Muscle layer of duodenum (tissue), 2 donors: ENCODE results near the gene GPR137B.
A peak's percentile ranks its signal among the peaks of the same experiment; 100 is the strongest.
"Not testable (repeated sequence)": the region's sequence is repeated elsewhere in the genome, so short reads cannot be mapped to it uniquely, and the experiment has no call there.

ENCODE experiments used
- H3K27ac ChIP-seq: one replicate; pipeline ENCODE4 v1.7.0; 2013; ENCODE audit warnings: mild to moderate bottlenecking, low read length
- H3K27me3 ChIP-seq: one replicate; pipeline ENCODE4 v1.7.0; 2013; ENCODE audit warnings: low read depth, mild to moderate bottlenecking, control low read depth, low read length
- H3K36me3 ChIP-seq, 2 donors: one replicate each; pipeline ENCODE4 v1.7.0; 2013; ENCODE audit warnings: low read length in 2 of 2, control low read depth in 1 of 2, mild to moderate bottlenecking in 1 of 2; ENCODE audit not compliant: insufficient read depth in 2 of 2, control insufficient read depth in 1 of 2
- H3K4me1 ChIP-seq, 2 donors: one replicate each; pipeline ENCODE4 v1.7.0; 2013; ENCODE audit warnings: low read length in 2 of 2, mild to moderate bottlenecking in 2 of 2, control low read depth in 1 of 2, moderate library complexity in 1 of 2; ENCODE audit not compliant: insufficient read depth in 2 of 2, control insufficient read depth in 1 of 2
- H3K4me3 ChIP-seq, 2 donors: one replicate each; pipeline ENCODE4 v1.7.0; 2013; ENCODE audit warnings: low read length in 2 of 2, low read depth in 1 of 2, mild to moderate bottlenecking in 1 of 2
- H3K9me3 ChIP-seq, 2 donors: one replicate each; pipeline ENCODE4 v1.7.0; 2013; ENCODE audit warnings: low read length in 2 of 2, control low read depth in 1 of 2, mild to moderate bottlenecking in 1 of 2; ENCODE audit not compliant: control insufficient read depth in 1 of 2
- donor health status: healthy.

The GPR137B gene, protein sequence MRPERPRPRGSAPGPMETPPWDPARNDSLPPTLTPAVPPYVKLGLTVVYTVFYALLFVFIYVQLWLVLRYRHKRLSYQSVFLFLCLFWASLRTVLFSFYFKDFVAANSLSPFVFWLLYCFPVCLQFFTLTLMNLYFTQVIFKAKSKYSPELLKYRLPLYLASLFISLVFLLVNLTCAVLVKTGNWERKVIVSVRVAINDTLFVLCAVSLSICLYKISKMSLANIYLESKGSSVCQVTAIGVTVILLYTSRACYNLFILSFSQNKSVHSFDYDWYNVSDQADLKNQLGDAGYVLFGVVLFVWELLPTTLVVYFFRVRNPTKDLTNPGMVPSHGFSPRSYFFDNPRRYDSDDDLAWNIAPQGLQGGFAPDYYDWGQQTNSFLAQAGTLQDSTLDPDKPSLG

DNA sequence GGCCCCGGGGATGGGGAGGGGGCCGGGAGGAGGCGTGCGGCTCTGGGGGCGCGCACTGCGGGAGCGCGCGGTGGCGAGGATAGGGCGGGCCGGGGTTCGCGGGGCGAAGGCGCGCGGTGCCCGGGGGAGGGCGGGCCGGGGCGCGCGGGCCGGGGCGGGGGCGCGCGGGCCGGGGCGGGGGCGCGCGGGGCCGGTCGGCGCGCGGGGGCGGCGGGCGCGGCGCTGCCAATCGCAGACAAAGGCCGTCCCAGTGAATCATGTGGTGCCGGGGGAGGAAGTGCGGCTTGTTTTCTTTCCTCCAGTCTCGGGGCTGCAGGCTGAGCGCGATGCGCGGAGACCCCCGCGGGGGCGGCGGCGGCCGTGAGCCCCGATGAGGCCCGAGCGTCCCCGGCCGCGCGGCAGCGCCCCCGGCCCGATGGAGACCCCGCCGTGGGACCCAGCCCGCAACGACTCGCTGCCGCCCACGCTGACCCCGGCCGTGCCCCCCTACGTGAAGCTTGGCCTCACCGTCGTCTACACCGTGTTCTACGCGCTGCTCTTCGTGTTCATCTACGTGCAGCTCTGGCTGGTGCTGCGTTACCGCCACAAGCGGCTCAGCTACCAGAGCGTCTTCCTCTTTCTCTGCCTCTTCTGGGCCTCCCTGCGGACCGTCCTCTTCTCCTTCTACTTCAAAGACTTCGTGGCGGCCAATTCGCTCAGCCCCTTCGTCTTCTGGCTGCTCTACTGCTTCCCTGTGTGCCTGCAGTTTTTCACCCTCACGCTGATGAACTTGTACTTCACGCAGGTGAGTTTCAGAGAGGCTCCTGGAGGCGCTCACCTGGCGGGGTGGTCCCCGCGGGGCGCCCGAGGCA, at the start of gene GPR137B:
TSS of gene GPR137B (plus strand) at position 287 of the 851 bp plus-strand sequence. CDS start at position 371, 84 bp downstream.
- Histone ChIP-seq H3K27ac (peak within 1 kb of the TSS; percentile 31), H3K4me3 (peak within 1 kb of the TSS; percentile 84 to 93), H3K9me3 (no peaks in the 10 kb centered on the region), H3K4me1 (peaks cover 0 to 20% of the 10 kb centered on the region in 2 donors), H3K36me3 (no peaks in the 10 kb centered on the region), H3K27me3 (no peaks in the 10 kb centered on the region)

- Histone ChIP-seq H3K27ac (no peak overlapping the region), H3K4me1 (peaks cover 0 to 4% of the 10 kb centered on the region in 2 donors), H3K9me3 (no peaks in the 10 kb centered on the region), H3K36me3 (no peaks in the 10 kb centered on the region), H3K4me3 (no peak overlapping the region), H3K27me3 (no peaks in the 10 kb centered on the region)
Measured at GRCh38 chr1:236092899-236093298, 49.4 kb upstream of the GPR137B start.

GRCh38 chr1:236095705-236096520, 46.4 kb upstream of the GPR137B start:
- Histone ChIP-seq H3K27me3 (no peaks in the 10 kb centered on the region), H3K36me3 (no peaks in the 10 kb centered on the region), H3K4me1 (peaks cover 0 to 4% of the 10 kb centered on the region in 2 donors), H3K4me3 (no peak overlapping the region), H3K27ac (no peak overlapping the region), H3K9me3 (no peaks in the 10 kb centered on the region)

- not testable (repeated sequence) for H3K27me3 ChIP-seq, H3K4me1 ChIP-seq, H3K27ac ChIP-seq, H3K9me3 ChIP-seq, H3K36me3 ChIP-seq
- H3K4me3 ChIP-seq = peak overlapping the region in 1 of 2 donors; percentile 7
Measured at GRCh38 chr1:236096660-236097482, 45.5 kb upstream of the GPR137B start.

- H3K27me3 ChIP-seq = no peaks in the 10 kb centered on the region
- H3K27ac ChIP-seq = no peak overlapping the region
- H3K9me3 ChIP-seq = no peaks in the 10 kb centered on the region
- peaks cover 0 to 4% of the 10 kb centered on the region in 2 donors for H3K4me1 ChIP-seq
- no peaks in the 10 kb centered on the region for H3K36me3 ChIP-seq
- no peak overlapping the region for H3K4me3 ChIP-seq
Measured at GRCh38 chr1:236098267-236098666, 44.1 kb upstream of the GPR137B start.

DNA sequence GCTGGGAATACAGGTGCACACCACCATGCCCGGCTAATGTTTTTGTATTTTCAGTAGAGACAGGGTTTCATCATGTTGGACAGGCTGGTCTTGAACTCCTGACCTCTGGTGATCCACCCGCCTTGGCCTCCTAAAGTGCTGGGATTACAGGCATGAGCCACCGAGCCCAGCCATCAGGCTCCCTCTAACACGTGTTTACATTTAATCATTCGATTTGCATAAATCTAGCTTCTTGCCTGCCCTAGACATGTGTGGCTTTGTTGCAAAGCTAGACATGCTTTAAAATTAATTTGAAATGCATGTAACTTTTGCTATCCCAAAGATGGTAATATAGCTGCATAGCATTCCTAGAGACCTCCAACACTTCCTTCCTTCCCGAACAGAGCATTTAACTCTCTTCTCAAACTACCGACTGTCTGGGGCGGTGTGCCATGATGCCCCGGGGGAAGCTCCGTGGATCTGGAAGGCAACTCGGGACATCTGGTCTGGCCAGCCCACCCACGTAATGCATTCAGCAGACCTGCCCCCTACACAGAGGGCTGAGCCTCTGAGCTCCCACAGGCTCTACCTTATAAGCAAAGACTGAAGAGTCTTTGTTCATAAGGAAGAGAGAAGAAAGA, 42.9 kb upstream of the GPR137B start:
- Histone ChIP-seq H3K27ac (no peak overlapping the region), H3K9me3 (no peaks in the 10 kb centered on the region), H3K36me3 (no peaks in the 10 kb centered on the region), H3K27me3 (no peaks in the 10 kb centered on the region), H3K4me3 (no peak overlapping the region), H3K4me1 (peaks cover 0 to 4% of the 10 kb centered on the region in 2 donors)

GRCh38 chr1:236100799-236101198, 41.5 kb upstream of the GPR137B start:
- Histone ChIP-seq H3K4me3 (no peak overlapping the region), H3K27me3 (no peaks in the 10 kb centered on the region), H3K4me1 (peaks cover 0 to under 1% of the 10 kb centered on the region in 2 donors), H3K9me3 (no peaks in the 10 kb centered on the region), H3K36me3 (no peaks in the 10 kb centered on the region), H3K27ac (no peak overlapping the region)

DNA sequence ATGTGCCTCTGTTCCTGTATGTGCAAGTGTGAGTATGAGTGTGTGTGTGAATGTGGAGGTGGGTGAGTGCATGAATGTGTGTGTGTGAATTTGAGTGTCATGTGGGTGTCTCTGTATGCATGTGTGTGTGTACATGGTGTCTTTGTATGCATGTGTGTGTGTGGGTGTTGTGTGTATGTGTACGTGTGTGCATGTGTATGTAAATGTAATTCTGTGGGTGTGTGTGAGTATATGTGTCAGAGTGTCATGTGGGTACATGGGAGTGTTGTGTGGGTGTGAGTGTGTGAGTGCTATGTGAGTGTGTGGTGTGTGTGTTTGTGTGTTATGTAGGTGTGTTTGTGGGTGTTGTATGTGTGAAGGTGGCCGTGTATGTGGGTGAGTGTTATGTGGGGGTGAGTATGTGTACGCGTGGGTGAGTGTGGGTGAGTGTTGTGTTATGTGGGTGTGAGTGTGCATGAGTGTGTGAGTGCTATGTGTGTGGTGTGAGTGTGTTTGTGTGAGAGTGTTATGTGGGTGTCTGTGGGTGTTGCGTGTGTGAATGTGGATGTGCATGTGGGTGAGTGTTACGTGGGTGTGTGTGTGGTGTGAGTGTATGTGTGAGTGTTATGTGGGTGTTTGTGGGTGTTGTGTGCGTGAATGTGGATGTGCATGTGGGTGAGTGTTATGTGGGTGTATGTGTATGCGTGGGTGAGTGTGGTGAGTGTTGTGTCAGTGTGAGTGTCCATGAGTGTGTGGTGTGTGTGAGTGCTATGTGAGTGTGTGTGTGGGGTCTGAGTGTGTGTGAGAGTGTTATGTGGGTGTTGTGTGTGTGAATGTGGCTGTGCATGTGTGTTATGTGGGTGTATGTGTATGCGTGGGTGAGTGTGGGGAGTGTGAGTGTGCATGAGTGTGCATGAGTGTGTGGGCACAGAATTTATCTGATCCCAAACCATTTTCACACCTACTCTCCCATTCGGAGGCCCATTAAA, 40.8 kb upstream of the GPR137B start:
- Histone ChIP-seq H3K4me1 (no peaks in the 10 kb centered on the region), H3K36me3 (no peaks in the 10 kb centered on the region)

DNA sequence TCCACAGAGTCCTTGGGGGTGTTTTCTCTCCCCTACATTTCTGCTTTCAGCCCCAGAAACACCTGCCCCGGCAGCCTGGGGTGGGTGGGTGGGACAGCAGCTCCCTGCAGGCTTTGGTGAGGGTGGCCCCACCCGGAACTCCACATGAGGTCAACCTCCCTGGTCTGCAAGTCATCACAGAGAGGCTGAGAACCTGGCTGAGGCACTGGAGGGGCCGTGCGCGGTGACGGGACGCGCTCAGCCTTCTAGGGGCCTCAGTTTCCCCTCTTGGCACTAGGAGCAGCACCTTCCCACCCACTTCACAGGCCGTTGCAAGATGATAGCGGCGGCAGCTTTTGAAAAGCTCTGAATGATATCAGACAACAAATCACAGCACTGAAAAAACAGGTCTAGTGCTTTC, 39.7 kb upstream of the GPR137B start:
- Histone ChIP-seq H3K9me3 (no peaks in the 10 kb centered on the region), H3K4me3 (no peak overlapping the region), H3K27me3 (no peaks in the 10 kb centered on the region), H3K36me3 (no peaks in the 10 kb centered on the region), H3K4me1 (no peaks in the 10 kb centered on the region), H3K27ac (no peak overlapping the region)

More for the DNA sequence above, 40.8 kb upstream of the GPR137B start:
- Histone ChIP-seq H3K27me3 (no peaks in the 10 kb centered on the region), H3K27ac (no peak overlapping the region), H3K9me3 (no peaks in the 10 kb centered on the region), H3K4me3 (no peak overlapping the region)
